ENCODE results near the gene FBXL19. TPM values are rescaled to one million over a fixed set of nuclear protein-coding genes. Genes with fewer than 3 reads are reported as not detected.
A peak's percentile ranks its signal among the peaks of the same experiment; 100 is the strongest.
"Not testable (repeated sequence)": the region's sequence is repeated elsewhere in the genome, so short reads cannot be mapped to it uniquely, and the experiment has no call there.

FBXL19 gene
- total and polyA plus RNA-seq, 4 donors: 0.31 to 4.8 (median 2.7) TPM

GRCh38 chr16:30887927-30888326, 35.4 kb upstream of the FBXL19 start (continued):
- TF ChIP-seq, protein P1, sequence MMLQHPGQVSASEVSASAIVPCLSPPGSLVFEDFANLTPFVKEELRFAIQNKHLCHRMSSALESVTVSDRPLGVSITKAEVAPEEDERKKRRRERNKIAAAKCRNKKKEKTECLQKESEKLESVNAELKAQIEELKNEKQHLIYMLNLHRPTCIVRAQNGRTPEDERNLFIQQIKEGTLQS (IDR thresholded peaks at IDR 0.05): no peak
- TF ChIP-seq ZBTB33 (IDR thresholded peaks at IDR 0.05): no peak

- TF ChIP-seq RAD21 (IDR thresholded peaks at IDR 0.05) (no peak), FOXA1 (IDR thresholded peaks at IDR 0.05) (no peak), NR2F2 (IDR thresholded peaks at IDR 0.05) (peak; percentile 42)
- Histone ChIP-seq H3K4me3 (ENCODE audit: low read depth in 1 of 3, low read length in 3 of 3) (no peak overlapping the region), H3K36me3 (ENCODE audit: control insufficient read depth in 4 of 4, insufficient read depth in 3 of 4, low read depth in 1 of 4, low read length in 3 of 4) (peaks cover 0 to 22% (median 9%) of the 10 kb centered on the region in 4 donors), H3K27ac (ENCODE audit: low read depth in 1 of 2, low read length in 2 of 2) (no peak overlapping the region), H3K4me1 (ENCODE audit: control insufficient read depth in 4 of 4, insufficient read depth in 4 of 4, low read length in 3 of 4) (peaks cover 4 to 11% (median 10%) of the 10 kb centered on the region in 4 donors), H3K27me3 (ENCODE audit: control insufficient read depth in 4 of 4, insufficient read depth in 4 of 4, low read length in 3 of 4) (no peaks in the 10 kb centered on the region), H3K9ac (ENCODE audit: low read depth in 1 of 2, low read length in 2 of 2) (no peak overlapping the region), H3K9me3 (ENCODE audit: control insufficient read depth in 4 of 4, low read length in 3 of 4) (no peaks in the 10 kb centered on the region)
- no peak for DNase-seq (ENCODE audit: low spot score)
- WGBS: 91% methylated on average over 8 of the region's 8 CpGs
These were observed 34.4 kb upstream of the FBXL19 start for GRCh38 chr16:30888856-30889499.

- Histone ChIP-seq H3K27ac (ENCODE audit: low read depth in 1 of 2, low read length in 2 of 2) (no peak overlapping the region), H3K9ac (ENCODE audit: low read depth in 1 of 2, low read length in 2 of 2) (no peak overlapping the region), H3K9me3 (ENCODE audit: control insufficient read depth in 4 of 4, low read length in 3 of 4) (no peaks in the 10 kb centered on the region), H3K36me3 (ENCODE audit: control insufficient read depth in 4 of 4, insufficient read depth in 3 of 4, low read depth in 1 of 4, low read length in 3 of 4) (peaks cover 0 to 20% (median 7%) of the 10 kb centered on the region in 4 donors), H3K4me1 (ENCODE audit: control insufficient read depth in 4 of 4, insufficient read depth in 4 of 4, low read length in 3 of 4) (peaks cover 6 to 18% (median 16%) of the 10 kb centered on the region in 4 donors), H3K27me3 (ENCODE audit: control insufficient read depth in 4 of 4, insufficient read depth in 4 of 4, low read length in 3 of 4) (no peaks in the 10 kb centered on the region), H3K4me3 (ENCODE audit: low read depth in 1 of 3, low read length in 3 of 3) (no peak overlapping the region)
- WGBS: 90% methylated on average over 5 of the region's 5 CpGs
- no peak for DNase-seq (ENCODE audit: low spot score)
- no peak for TF ChIP-seq HNF4A (conservative IDR thresholded peaks at IDR 0.05)
These were observed 33.7 kb upstream of the FBXL19 start for GRCh38 chr16:30889721-30890120.

DNA sequence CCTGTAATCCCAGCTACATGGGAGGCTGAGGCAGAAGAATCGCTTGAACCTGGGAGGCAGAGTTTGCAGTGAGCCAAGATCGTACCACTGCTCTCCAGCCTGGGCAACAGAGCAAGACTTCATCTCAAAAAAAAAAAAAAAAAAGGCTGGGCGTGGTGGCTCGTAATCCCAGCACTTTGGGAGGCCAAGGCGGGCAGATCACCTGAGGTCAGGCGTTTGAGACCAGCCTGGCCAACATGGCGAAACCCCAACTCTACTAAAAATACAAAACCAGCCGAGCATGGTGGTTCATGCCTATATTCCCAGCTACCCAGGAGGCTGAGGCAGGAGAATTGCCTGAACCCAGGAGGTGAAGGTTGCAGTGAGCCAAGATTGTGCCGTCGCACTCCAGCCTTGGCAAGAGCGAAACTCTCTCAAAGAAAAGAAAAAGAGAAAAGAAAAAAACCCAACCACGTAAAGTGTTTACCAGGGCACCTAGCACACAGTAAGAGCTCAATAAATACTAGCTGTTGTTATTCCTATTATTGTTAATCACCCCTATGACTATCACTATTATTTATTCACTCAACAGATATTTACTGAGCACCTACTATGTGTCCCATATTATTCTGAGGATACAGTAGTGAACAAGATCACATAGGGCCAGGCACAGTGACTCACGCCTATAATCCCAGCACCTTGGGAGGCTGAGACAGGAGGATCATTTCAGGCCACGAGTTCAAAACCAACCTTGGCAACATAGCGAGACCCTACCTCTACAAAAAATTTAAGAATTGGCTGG, 32.1 kb upstream of the FBXL19 start:
- peaks cover 0 to 11% (median 5%) of the 10 kb centered on the region in 4 donors for H3K36me3 ChIP-seq (ENCODE audit: control insufficient read depth in 4 of 4, insufficient read depth in 3 of 4, low read depth in 1 of 4, low read length in 3 of 4)
- WGBS: 94% methylated on average over 15 of the region's 15 CpGs

More for the DNA sequence above, 32.1 kb upstream of the FBXL19 start:
- not testable (repeated sequence) for H3K4me3 ChIP-seq (ENCODE audit: low read depth in 1 of 3, low read length in 3 of 3); H3K9ac ChIP-seq (ENCODE audit: low read depth in 1 of 2, low read length in 2 of 2); H3K27me3 ChIP-seq (ENCODE audit: control insufficient read depth in 4 of 4, insufficient read depth in 4 of 4, low read length in 3 of 4); DNase-seq (ENCODE audit: low spot score); H3K27ac ChIP-seq (ENCODE audit: low read depth in 1 of 2, low read length in 2 of 2); H3K9me3 ChIP-seq (ENCODE audit: control insufficient read depth in 4 of 4, low read length in 3 of 4)
- peaks cover 6 to 21% (median 20%) of the 10 kb centered on the region in 4 donors for H3K4me1 ChIP-seq (ENCODE audit: control insufficient read depth in 4 of 4, insufficient read depth in 4 of 4, low read length in 3 of 4)
